ENCODE results near the gene SNX13.
A peak's percentile ranks its signal among the peaks of the same experiment; 100 is the strongest.

The SNX13 gene, protein sequence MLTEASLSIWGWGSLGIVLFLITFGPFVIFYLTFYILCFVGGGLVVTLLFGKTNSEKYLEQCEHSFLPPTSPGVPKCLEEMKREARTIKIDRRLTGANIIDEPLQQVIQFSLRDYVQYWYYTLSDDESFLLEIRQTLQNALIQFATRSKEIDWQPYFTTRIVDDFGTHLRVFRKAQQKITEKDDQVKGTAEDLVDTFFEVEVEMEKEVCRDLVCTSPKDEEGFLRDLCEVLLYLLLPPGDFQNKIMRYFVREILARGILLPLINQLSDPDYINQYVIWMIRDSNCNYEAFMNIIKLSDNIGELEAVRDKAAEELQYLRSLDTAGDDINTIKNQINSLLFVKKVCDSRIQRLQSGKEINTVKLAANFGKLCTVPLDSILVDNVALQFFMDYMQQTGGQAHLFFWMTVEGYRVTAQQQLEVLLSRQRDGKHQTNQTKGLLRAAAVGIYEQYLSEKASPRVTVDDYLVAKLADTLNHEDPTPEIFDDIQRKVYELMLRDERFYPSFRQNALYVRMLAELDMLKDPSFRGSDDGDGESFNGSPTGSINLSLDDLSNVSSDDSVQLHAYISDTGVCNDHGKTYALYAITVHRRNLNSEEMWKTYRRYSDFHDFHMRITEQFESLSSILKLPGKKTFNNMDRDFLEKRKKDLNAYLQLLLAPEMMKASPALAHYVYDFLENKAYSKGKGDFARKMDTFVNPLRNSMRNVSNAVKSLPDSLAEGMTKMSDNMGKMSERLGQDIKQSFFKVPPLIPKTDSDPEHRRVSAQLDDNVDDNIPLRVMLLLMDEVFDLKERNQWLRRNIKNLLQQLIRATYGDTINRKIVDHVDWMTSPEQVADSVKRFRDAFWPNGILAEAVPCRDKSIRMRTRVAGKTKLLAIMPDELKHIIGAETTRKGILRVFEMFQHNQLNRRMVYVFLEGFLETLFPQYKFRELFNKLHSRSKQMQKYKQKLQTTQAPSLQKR

DNA sequence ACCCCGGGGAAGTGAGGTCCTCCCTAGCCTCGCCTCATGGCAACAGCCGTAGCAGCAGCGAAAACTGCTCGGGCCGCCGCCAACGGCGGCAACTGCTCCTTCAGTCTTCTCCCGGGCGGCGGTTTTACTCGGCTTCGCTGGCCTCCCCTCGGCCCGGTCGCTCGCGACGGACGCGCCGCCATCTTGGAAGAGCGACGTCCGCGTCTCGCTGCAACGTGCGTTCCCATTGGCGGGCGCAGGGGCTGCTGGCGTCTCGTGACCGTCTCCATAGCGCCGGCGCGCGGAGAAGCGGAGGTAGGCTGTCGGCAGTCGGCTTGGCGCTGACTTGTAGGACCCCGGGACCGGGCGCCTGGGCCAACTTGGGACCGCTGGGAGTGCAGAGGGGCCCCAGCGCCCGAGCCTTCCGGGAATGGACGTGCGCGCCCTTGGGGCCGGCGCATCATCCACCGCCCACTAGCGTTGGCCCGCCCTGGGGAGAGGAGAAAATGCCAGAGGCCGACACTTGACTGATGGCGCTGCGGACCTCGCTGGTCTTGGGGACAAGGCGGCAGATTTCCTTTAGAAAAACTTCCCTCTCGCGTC is at the start of gene SNX13:
TSS of gene SNX13 (minus strand) at position 193 of the 582 bp plus-strand sequence. CDS start 199 bp downstream, outside the sequence.
- peak; percentile 96 for DNase-seq

DNA sequence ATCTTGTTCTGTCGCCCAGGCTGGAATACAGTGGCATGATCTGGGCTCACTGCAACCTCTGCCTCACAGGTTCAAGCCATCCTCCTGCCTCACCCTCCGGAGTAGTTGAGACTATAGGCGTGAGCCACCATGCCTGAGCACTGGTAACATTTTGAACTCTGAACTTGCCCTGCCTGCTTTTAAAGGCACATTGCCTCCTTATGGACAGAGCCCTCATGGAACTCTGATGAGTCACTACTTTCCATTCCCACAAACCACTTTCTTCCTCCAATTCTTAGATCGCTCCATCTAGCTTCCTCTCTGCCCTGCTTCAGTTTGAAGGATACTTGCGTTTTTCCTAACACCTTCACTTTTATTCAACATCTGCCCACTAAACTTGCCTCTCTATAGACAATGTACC is 49.3 kb upstream of the SNX13 start:
- DNase-seq = no peak

DNA sequence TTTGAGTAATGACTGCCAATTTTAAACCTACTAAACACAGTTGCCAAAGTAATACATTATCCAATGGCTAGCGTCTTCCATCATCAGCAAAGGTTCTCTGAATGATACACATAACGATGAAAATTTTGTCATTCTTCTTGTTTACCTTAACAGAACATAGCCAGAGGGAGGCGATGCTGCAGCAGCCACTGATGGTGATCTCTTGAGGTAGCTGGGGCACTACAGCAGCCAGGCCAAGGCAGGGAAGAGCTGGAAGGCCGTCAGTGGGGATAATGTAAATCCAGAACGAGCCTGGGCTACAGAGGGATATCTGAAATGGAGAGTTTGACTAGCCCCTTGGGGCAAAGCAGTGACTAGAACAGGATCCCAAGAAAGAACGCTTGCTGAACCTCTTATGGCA is 48.6 kb upstream of the SNX13 start:
- no peak for DNase-seq

DNA sequence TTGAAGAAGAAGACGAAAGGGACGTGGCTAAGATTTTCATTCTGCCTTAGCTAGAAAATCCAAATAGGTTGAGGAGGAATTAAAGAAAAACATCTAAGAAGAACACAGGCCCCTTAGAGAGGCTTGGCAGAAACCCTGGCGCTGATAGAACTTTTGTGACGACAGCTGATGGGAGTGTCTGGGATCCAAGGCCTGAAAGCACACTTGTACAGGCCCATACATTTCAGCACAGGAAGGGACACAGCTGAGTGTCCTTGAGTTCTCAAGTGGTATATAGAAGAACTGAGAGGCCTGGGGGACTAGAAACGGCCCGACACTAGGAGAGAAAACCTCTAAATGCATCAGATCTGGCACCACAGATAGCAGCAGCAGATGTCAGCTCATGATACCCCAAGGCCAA is 47.8 kb upstream of the SNX13 start:
- DNase-seq = no peak

DNA sequence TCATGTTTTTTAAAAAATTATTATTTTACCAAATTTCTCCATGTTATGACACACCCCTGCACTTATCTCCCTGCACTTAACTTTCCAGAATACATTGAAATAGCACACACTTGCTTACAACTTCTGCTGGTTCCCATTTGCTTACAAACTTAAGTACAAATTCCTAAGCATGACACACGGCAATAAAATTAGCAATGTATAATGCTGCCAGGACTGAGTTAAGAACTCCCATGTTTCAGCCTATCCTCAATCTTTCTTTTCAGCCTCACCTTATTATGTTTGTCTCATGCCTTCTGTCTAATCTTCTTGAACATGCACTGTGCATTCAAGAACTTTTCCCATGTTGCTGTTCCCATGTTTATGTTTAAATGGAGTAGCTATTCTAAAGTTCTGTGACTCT is 46.6 kb upstream of the SNX13 start:
- DNase-seq = no peak

DNA sequence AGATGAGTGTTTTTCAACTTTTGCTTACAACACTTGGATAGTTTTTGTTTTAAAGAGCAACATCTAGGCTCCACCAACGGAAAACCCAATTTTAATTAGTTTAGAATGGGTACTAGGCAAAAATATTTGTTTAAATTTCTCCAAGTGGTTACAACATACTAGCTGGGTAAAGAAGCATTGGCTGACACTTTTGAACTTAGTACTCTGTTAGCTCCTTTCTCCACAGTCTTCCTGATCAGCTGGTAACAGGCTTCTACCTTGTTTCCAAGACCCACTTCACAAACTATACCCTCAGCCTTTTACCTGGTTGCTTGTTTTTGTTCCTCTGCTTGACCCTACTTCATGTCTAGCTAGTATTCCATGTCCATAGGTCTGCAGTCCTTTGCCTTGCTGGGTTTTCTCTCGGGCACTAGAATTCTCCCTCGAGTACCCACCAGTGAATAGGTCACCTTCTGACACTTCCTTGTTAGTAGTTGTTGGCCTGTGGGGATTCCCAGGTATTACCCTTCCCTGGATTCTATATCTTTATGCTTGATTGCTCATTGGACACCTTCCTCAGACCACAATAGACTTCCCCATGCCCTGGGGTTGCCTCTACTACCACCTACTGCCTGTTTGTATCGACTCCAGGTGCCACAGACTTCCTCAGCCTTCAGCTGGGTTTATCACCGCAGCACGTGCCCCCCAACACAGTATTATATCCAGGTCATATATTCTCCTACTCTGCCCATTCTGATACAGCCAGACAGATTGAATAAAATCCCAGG is 45.4 kb upstream of the SNX13 start:
- no peak for DNase-seq

DNA sequence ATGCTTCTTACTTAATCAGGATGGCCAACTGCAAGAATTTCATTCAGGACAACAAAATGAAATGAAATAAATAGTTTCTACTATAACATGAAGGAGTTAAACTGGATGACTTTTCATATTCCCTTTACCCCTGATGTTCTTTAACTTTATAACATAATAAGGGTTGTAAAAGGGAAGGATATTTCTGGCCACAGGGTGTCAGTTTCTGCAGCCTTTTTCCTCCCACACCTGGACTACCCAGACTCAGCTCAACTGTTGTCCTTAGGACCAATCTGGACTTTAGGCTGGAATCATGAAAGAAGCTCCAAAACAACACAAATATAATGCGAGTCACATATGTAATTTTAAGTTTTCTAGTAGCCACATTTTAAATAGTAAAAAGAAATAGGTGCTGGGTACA is 44.0 kb upstream of the SNX13 start:
- DNase-seq = no peak

DNA sequence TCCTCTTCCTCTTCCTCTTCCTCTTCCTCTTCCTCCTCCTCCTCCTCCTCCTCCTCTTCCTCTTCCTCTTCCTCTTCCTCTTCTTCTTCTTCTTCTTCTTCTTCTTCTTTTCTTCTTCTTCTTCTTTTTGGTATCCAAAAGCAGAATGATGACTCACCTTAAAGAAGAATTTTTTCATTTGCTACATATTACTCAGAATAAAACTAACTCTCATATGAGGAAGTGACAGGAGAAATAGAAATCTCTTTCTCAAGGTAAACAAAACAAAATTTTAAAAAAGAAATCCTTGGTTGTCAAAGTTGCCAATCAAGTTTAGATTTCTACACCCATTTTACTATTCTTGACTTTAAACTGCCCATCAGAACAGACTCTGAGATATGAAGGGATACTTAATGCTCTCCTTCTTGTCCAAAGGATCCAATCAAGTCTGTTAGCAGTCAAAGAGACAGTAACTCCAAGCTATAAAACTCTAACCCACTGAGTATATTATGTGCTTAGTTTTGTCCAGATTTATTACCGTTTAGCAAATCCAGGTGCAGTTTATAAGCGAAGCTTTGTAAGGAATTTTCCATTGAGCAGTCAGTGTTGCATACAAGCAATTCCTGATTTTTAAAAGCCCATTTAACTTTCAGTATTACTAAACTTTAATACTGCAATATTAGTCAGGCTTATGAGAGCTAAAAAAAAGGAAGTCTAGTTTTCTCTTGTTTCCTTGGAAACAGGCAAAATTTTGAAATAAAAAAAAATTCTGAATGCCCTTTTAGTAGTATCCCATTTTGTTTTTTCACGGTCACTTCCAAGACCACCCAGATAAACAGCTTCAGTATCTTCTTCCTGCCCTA is 43.1 kb upstream of the SNX13 start:
- DNase-seq = no peak

DNA sequence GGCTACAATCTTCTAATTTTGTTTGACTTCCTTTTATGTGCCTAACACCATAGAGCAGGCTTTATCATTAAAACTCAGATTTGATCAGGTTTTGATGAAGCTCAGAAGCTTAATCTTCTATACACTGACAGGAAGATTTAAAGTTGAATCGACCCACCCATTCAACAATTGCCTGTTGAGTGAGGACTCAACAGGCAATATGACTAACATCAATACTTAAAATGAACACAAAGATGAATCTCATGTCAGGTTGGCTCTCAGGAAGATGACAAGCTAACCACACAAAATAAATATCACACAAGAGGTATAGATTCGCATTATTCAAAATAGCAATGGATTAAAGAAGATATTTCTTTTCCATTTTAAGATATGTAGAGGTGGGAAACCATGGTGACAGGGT is 36.7 kb upstream of the SNX13 start:
- DNase-seq = no peak

DNA sequence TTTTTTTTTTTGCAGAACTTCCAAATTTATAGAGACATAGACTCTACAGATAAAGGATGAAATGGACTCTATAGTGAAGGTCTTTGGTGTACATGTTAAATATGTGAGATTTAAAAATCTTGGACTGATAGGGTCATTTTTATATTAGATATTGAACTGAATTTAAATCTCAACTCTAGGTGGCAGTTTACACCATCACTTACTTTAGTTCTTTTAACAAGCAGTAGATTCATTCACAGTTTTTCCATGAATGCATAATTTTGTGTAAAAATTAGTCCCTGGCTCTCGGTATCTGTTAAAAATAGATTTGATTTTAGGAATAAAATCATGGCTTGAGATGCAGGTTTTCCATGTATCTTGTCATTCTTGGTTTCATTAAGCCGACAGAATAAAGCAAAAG is 31.1 kb upstream of the SNX13 start:
- no peak for DNase-seq

DNA sequence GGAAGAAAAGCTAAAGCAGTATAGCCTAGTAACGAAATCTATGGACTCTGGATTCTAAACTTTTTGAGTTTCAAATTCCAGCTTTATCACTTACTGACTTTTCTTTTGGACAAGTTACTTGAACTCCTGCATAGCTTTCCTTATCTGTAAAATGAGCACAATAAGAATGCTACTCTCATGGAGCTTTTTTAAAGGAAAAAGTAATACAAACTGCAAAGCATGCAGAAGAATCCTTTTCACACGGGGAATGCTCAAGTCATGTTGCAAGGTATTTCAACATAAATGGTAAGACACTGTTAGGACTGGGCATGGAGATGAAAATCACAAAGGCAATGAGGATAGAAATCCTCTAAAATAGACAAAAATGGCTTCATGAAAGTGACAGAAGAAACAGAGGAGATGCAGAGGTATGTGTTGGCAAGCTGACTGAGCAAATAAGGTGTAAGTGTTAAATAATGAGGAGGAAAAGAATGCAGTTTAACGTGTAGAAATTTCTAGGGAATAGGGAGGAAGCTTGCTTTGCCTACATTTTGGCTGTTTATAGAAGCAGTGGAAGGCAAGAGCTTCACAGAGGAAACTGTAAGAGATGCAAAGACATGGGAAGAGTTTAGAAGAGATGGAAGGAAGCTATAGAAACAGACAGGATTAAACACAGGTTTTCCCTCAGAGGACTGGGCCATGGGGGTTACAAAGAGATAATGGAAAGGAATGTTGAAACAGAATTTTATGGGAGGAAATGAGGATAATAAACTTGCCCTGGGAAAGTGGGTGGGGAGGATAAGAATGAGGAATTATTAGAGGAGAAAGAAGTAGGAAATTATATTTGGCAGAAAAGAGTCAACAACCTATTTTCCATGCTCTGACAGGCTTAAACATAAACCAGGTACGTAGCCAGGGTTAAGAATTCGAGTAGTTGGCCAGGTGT is 28.8 kb upstream of the SNX13 start:
- DNase-seq = no peak

DNA sequence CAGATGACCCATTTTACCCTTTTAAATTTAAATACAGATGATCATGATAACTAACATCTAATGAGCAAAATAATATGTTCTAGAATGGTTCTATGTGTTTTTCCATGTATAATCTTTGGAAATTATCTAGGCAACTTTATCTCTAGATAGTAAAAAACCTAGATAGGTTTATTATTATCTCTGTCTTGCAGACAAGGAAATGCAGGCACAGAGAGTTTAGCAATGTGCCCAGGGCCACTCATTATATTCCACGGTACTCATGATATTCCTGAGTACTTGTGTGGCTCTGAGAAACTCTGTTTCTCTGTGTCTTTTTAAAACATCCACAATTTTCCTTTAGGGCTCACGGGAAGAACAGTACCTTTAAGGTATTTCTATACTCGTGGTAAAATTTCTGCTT is 26.4 kb upstream of the SNX13 start:
- no peak for DNase-seq

DNA sequence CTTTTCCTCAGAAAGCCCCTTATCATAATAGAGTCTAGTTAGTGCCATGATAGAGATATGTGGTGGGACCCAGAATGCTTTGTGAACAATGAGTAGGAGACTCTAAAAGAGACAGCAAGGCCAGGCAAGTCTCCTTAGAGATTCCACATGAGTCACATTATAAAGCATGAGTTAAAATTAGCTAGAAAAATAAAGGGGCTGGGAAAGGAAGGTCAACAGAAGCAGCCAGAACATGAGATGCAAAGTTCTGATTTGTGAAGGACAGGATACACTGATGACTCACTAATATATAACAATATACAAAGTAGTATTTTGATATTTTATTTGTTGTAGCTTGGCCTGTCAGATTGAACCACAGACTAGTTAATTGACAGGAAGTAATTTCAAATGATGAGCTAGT is 25.3 kb upstream of the SNX13 start:
- DNase-seq = no peak

DNA sequence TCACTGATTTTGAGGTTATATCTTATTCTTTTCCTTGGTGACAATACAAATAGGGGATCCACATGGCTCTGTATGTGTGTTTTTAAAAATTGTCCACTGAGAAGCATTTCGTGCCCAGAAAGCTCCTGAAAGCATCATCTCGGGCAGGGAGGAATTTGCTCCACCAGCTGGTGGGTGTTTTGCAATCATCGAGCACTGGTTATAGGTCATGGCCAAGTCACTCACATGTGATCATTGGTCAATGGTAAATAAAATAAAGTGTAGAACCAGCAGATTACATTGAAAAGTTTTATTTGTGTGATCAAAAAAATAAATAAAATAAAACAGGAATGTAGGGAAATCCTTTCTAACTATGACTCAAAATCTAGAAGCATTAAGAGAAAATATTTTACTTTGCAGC is 23.0 kb upstream of the SNX13 start:
- no peak for DNase-seq

DNA sequence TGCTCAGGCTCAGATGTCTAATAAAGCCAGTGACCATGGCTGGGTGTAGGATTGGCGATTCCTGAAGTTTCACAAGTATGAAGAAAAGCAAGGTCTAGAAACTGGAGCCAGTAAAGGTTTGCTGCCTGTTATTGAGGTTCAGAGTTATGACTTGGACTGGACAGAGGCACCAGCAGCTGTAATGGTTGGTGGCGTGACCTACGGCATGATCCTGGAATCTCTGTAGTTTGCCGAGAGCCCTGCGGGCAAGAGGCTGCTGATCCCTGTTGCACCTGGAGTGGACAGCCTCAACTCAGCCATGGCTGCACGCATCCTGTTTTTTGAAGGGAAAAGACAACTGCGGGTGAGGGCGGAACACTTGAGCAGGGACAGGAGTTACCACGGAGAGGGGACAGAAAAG is 22.4 kb upstream of the SNX13 start:
- no peak for DNase-seq

DNA sequence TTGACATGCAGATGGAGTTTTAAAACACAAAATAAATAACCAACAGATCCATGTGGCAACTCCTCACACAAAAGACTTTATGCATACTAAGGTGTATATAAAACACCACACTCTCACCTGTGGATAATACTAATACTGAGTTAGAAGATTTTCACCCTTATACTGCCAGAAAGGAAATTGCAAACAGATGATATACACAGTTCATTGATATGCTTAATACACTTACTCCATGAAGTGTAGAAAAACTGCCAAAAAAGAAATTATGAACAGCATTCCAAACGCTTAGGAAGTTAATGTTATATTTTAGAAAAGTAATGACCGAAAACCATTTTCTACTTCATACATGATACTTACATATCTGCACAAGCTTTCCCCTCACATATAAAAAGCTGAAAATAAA is 17.6 kb upstream of the SNX13 start:
- no peak for DNase-seq

DNA sequence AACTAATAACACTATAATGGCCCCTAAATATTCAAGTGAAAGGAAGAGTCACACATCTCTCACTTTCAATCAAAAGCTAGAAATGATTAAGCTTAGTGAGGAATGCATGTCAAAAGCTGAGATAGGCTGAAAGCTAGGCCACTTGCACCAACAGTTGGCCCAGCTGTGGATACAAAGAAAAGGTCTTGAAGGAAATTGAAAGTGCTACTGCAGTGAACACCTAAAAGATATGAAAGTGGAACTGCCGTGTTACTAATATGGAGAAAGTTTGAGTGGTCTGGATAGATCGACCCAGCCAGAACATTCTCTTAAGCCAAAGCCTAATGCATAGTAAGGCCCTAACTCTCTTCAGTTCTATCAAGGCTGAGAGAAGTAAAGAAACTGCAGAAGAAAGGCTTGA is 12.1 kb upstream of the SNX13 start:
- no peak for DNase-seq

DNA sequence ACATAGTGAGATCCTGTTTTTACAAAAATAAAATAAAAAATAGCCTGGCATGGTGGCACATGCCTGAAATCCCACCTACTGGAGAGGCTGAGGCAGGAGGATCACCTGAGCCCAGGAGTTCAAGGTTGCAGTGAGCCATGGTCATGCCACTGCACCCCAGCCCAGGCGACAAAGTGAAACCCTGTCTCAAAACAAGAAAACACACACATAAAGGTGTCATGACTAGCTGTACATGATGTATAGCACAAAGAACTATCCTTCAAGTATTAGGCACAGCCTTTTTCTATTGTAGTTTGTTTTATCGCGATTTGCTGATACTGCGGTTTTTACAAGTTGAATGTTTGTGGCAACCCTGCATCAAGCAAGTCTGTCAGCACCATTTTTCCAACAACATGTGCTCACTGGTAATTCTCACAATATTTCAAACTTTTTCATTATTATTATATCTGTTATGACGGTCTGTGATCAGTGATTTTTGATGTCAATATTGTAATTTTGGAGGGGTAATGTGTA is 11.5 kb upstream of the SNX13 start:
- DNase-seq = no peak

DNA sequence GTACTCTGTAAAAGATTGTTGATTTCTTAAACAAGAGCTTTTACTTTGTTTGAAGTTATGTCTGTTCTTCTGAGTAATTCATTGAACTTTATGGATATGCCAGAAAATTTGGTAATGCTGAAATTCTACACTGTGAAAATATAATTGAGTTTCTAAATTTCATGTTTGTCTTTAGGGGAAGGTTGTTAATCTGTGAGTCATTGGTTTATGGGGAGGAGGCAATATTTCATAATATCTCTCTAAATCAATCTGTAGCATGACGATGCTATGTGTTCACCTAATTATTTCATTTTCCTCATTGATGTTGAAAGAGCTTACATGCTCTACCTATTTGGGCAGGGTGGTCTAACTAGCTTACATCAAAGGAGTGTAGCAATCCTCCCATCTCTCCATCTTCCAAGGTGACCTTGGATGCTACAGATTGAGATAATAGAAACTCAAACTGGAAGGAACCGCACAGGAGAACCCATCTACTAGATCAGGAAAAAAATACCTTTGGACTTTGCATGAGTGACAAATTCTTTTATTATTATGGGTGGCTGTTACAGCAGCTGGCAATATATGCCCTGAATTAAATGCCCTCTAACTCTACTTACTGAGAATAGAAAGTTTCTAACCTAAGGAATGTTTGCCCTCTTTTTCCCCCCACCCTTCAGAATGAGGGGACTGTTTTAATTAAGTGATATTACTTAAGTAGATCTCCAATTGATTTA is 8.4 kb upstream of the SNX13 start:
- DNase-seq = no peak

DNA sequence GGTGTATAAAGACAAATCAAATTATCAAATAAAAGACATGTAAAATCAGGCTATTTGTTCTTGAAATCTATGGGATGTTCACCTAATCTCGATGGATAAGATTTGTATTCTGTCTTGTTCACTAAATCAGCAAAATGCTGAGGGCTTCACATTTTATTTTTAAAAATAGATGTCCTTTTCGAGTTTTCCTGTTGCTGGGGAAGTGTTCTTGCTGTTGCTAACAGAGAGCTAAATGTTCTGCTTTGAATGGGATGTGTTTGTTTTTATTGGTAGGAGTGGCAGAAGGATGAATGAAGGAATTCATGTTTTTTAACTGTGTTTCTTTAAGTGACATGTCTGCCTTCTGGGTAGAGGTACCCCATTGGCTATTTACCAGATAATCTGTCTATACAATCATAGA is 7.3 kb upstream of the SNX13 start:
- no peak for DNase-seq
